ENCODE data around the gene KRT35.

DNA sequence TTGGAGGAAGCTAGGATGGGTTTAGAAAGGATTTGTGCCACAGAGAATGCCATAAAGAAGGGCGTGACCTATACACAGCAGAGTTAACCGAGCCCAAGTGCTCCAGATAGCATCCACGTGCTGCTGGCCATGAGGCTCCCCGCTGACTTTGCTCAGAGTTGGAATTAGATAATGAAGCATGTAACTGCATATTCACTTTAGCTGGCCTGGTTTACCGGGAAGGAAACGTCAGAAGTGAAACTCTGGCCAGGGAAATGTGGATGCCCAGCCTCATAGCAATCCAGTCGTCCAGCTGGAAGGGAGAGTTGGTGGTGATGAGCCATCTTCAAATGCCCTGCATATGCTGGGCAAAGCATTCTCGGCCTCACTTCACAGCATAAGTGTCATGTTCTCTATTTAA lies 6.1 kb downstream of the KRT35 start:
- TF ChIP-seq POLR2AphosphoS5 (IDR thresholded peaks at IDR 0.05), result no peak
- TF ChIP-seq, protein P1, sequence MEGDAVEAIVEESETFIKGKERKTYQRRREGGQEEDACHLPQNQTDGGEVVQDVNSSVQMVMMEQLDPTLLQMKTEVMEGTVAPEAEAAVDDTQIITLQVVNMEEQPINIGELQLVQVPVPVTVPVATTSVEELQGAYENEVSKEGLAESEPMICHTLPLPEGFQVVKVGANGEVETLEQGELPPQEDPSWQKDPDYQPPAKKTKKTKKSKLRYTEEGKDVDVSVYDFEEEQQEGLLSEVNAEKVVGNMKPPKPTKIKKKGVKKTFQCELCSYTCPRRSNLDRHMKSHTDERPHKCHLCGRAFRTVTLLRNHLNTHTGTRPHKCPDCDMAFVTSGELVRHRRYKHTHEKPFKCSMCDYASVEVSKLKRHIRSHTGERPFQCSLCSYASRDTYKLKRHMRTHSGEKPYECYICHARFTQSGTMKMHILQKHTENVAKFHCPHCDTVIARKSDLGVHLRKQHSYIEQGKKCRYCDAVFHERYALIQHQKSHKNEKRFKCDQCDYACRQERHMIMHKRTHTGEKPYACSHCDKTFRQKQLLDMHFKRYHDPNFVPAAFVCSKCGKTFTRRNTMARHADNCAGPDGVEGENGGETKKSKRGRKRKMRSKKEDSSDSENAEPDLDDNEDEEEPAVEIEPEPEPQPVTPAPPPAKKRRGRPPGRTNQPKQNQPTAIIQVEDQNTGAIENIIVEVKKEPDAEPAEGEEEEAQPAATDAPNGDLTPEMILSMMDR (IDR thresholded peaks at IDR 0.05), result no peak

Measured in esophagus muscularis mucosa (tissue), 3 donors.